Panc1 (cell line): ENCODE measurements around the gene KRT38. TPM values are rescaled to one million over a fixed set of nuclear protein-coding genes. Genes with fewer than 3 reads are reported as not detected.

ENCODE experiments used
- ATAC-seq: fragments of 200-7000 bp; cut with Tn5 transposase; 2 replicates; pipeline ENCODE4 v1.9.1; 2020; ENCODE audit warnings: mild to moderate bottlenecking, moderate library complexity
- BruUV-seq: library from RNA; stranded (reverse); fragments of 400-500 nt; replicated peaks from 2 replicates; lab custom pipeline; 2021; lab: Mats Ljungman, UMichigan
- CTCF ChIA-PET: fragments of 300-600 bp; sonication (Branson Sonifier 250); formaldehyde crosslinking; loops from one replicate; lab custom pipeline; 2022; ENCODE audit warnings: antibody characterized with exemption; lab: Charles Lee
- POLR2A ChIA-PET: fragments of 300-600 bp; sonication (Branson Sonifier 250); formaldehyde crosslinking; loops from one replicate; lab custom pipeline; 2022; ENCODE audit warnings: antibody characterized with exemption; lab: Charles Lee
- DNase-seq: peaks from one replicate; pipeline ENCODE4 v3.0.0-alpha.2; 2010; ENCODE audit warnings: low read depth, low spot score
- H3K27ac ChIP-seq: 2 replicates; pipeline ENCODE4 v1.5.1; 2011; ENCODE audit warnings: mild to moderate bottlenecking, low read length, inconsistent platforms
- H3K27me3 ChIP-seq: fragments of 200-500 bp; sonication (Bioruptor generic); 2 replicates; pipeline ENCODE4 v1.6.0; 2014; ENCODE audit warnings: low read length, inconsistent platforms; ENCODE audit not compliant: control insufficient read depth, insufficient read depth
- H3K36me3 ChIP-seq: fragments of 200-500 bp; sonication (Bioruptor generic); 2 replicates; pipeline ENCODE4 v1.5.1; 2014; ENCODE audit warnings: inconsistent platforms, mild to moderate bottlenecking, low read length, moderate library complexity; ENCODE audit not compliant: control insufficient read depth, insufficient read depth
- H3K4me1 ChIP-seq: 2 replicates; pipeline ENCODE4 v1.5.1; 2011; ENCODE audit warnings: inconsistent platforms, mild to moderate bottlenecking, low read length, moderate library complexity; ENCODE audit not compliant: control insufficient read depth, insufficient read depth
- H3K4me3 ChIP-seq, 2 experiments: 2 replicates each; pipeline ENCODE4 v1.5.1; 2011 to 2012; ENCODE audit warnings: low read depth in 2 of 2, low read length in 2 of 2, mild to moderate bottlenecking in 2 of 2, inconsistent platforms in 1 of 2, moderate library complexity in 1 of 2
- H3K9me3 ChIP-seq: fragments of 200-500 bp; sonication (Bioruptor generic); 2 replicates; pipeline ENCODE4 v1.5.1; 2014; ENCODE audit warnings: low read depth, mild to moderate bottlenecking, inconsistent platforms, low read length, moderate library complexity; ENCODE audit not compliant: control insufficient read depth, insufficient read depth
- CTCF ChIP-seq: fragments of 450-650 bp; IDR thresholded peaks from 2 replicates; pipeline ENCODE4 v1.5.1; 2017; ENCODE audit warnings: mild to moderate bottlenecking
- POLR2AphosphoS5 ChIP-seq: IDR thresholded peaks from 2 replicates; pipeline ENCODE4 v1.6.1; 2012; ENCODE audit warnings: mild to moderate bottlenecking, low read depth, low read length, moderate library complexity
- SIN3A ChIP-seq: IDR thresholded peaks from 2 replicates; pipeline ENCODE4 v1.6.1; 2012; ENCODE audit warnings: low read depth, mild to moderate bottlenecking, low read length, moderate library complexity, borderline replicate concordance; ENCODE audit not compliant: insufficient read depth
- TCF7L2 ChIP-seq: IDR thresholded peaks from 2 replicates; pipeline ENCODE4 v1.6.1; 2011; ENCODE audit warnings: mild to moderate bottlenecking, low read depth, low read length, inconsistent platforms
- in situ Hi-C: cut with HindIII; loops from 2 replicates; pipeline ENCODE4 v1.10.0; 2016; ENCODE audit warnings: low sequenced_read_pairs, low pct_unique_long_range_greater_than_20kb
- intact Hi-C: fragments of 100-400 bp; cut with micrococcal nuclease; formaldehyde crosslinking; loops from one replicate; pipeline ENCODE4 v1.10.0; 2022; ENCODE audit not compliant: unreplicated experiment
- total RNA-seq: library from RNA; stranded (reverse); gene quantifications from one replicate; pipeline ENCODE4 v1.2.1, GENCODE V29; 2021; ENCODE audit not compliant: unreplicated experiment
- TF ChIP-seq, protein P1 (sequence below), 2 experiments: IDR thresholded peaks; 2 replicates each; pipeline ENCODE4 v1.6.1; 2011 to 2012; ENCODE audit warnings: low read depth in 2 of 2, control low read depth in 1 of 2, low read length in 1 of 2, mild to moderate bottlenecking in 1 of 2, moderate library complexity in 1 of 2; ENCODE audit not compliant: insufficient read depth in 1 of 2

The KRT38 gene
- total RNA-seq, 1 experiment from 2014 or later: not detected

DNA sequence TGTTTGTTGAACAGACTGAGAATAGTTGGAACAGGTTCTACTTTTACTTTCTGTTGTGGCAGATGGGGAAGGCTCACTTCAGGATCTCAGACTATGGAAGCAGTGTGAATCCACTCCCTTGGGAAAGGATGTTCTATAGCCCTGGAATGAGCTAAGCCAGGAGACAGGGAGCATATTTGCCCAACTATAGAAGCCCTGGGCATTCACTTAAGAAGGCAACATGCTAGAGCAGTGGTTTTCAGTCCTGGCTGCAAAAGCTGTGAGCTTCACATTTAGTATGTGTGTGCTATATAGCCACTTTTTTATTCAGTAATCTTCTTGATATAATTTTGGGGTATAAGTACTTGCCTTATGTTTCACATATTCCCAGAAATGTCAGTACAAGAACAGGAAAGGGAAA is 27.6 kb upstream of the KRT38 start:
- H3K4me3 ChIP-seq: no peak overlapping the region
- intact Hi-C loops (no loop called here), in situ Hi-C loops (no loop called here)
- no peaks in the 10 kb centered on the region for H3K27me3 ChIP-seq
- TF ChIP-seq SIN3A (no peak), TCF7L2 (no peak), CTCF (no peak), POLR2AphosphoS5 (no peak)
- TF ChIP-seq, protein P1, sequence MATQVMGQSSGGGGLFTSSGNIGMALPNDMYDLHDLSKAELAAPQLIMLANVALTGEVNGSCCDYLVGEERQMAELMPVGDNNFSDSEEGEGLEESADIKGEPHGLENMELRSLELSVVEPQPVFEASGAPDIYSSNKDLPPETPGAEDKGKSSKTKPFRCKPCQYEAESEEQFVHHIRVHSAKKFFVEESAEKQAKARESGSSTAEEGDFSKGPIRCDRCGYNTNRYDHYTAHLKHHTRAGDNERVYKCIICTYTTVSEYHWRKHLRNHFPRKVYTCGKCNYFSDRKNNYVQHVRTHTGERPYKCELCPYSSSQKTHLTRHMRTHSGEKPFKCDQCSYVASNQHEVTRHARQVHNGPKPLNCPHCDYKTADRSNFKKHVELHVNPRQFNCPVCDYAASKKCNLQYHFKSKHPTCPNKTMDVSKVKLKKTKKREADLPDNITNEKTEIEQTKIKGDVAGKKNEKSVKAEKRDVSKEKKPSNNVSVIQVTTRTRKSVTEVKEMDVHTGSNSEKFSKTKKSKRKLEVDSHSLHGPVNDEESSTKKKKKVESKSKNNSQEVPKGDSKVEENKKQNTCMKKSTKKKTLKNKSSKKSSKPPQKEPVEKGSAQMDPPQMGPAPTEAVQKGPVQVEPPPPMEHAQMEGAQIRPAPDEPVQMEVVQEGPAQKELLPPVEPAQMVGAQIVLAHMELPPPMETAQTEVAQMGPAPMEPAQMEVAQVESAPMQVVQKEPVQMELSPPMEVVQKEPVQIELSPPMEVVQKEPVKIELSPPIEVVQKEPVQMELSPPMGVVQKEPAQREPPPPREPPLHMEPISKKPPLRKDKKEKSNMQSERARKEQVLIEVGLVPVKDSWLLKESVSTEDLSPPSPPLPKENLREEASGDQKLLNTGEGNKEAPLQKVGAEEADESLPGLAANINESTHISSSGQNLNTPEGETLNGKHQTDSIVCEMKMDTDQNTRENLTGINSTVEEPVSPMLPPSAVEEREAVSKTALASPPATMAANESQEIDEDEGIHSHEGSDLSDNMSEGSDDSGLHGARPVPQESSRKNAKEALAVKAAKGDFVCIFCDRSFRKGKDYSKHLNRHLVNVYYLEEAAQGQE (IDR thresholded peaks at IDR 0.05; ENCODE audit: insufficient read depth in 1 of 2, low read depth in 2 of 2, low read length in 1 of 2): no peak
- CTCF ChIA-PET: no interaction called here
- peaks cover 8% of the 10 kb centered on the region; the same call in 1 of the 2 replicates for H3K9me3 ChIP-seq
- H3K36me3 ChIP-seq: no peaks in the 10 kb centered on the region
- no TSS peak for BruUV-seq
- H3K27ac ChIP-seq: no peak overlapping the region
- POLR2A ChIA-PET: no interaction called here
- ATAC-seq (no peak), DNase-seq (no peak)
- H3K4me1 ChIP-seq: peaks cover 17% of the 10 kb centered on the region

GRCh38 chr17:41467561-41467960 is 26.8 kb upstream of the KRT38 start:
- ATAC-seq: no peak
- no peaks in the 10 kb centered on the region for H3K27me3 ChIP-seq
- no TSS peak for BruUV-seq
- intact Hi-C loops: no loop called here
- no peak for TF ChIP-seq POLR2AphosphoS5
- TF ChIP-seq TCF7L2: no peak
- no peak overlapping the region for H3K4me3 ChIP-seq
- peaks cover 17% of the 10 kb centered on the region for H3K4me1 ChIP-seq
- CTCF ChIA-PET: no interaction called here
- peaks cover 8% of the 10 kb centered on the region; the same call in 1 of the 2 replicates for H3K9me3 ChIP-seq
- in situ Hi-C loops: no loop called here
- DNase-seq: no peak
- no peak overlapping the region for H3K27ac ChIP-seq
- no peaks in the 10 kb centered on the region for H3K36me3 ChIP-seq
- POLR2A ChIA-PET: no interaction called here

GRCh38 chr17:41466988-41467387 is 26.2 kb upstream of the KRT38 start, which contains the start of gene KRT32:
Gene KRT32, minus strand, starts transcription at chr17:41467386. Its CDS starts 61 bp downstream, at chr17:41467325.
- CTCF ChIA-PET: interaction anchor here (0.6 to 1.0 kb wide), 2 partner anchors 17 to 181 kb away, joined by 3 read pairs; no protein-coding TSS in a partner anchor
- peak within 1 kb of the TSS; percentile 85 for H3K27ac ChIP-seq
- peaks cover 8% of the 10 kb centered on the region; the same call in 1 of the 2 replicates for H3K9me3 ChIP-seq
- no peak within 1 kb of the TSS for H3K4me3 ChIP-seq
- no peak for TF ChIP-seq CTCF
- TF ChIP-seq SIN3A: no peak
- TF ChIP-seq, protein P1 (IDR thresholded peaks at IDR 0.05; ENCODE audit: insufficient read depth in 1 of 2, low read depth in 2 of 2, low read length in 1 of 2): no peak
- no peak for TF ChIP-seq TCF7L2
- TF ChIP-seq POLR2AphosphoS5: no peak
- intact Hi-C loops (no loop called here), in situ Hi-C loops (no loop called here)
- BruUV-seq: no TSS peak
- no peaks in the 10 kb centered on the region for H3K27me3 ChIP-seq
- DNase-seq (no peak), ATAC-seq (no peak)
- peaks cover 17% of the 10 kb centered on the region for H3K4me1 ChIP-seq
- H3K36me3 ChIP-seq: no peaks in the 10 kb centered on the region
- POLR2A ChIA-PET: no interaction called here
